HG03520 (cell line): ENCODE results near the gene KCNMA1.

Source experiments
- ATAC-seq: cut with Tn5 transposase; IDR thresholded peaks from one replicate; pipeline ENCODE4 v1.9.1; 2021; ENCODE audit warnings: mild to moderate bottlenecking, moderate library complexity; ENCODE audit not compliant: unreplicated experiment

The KCNMA1 gene

DNA sequence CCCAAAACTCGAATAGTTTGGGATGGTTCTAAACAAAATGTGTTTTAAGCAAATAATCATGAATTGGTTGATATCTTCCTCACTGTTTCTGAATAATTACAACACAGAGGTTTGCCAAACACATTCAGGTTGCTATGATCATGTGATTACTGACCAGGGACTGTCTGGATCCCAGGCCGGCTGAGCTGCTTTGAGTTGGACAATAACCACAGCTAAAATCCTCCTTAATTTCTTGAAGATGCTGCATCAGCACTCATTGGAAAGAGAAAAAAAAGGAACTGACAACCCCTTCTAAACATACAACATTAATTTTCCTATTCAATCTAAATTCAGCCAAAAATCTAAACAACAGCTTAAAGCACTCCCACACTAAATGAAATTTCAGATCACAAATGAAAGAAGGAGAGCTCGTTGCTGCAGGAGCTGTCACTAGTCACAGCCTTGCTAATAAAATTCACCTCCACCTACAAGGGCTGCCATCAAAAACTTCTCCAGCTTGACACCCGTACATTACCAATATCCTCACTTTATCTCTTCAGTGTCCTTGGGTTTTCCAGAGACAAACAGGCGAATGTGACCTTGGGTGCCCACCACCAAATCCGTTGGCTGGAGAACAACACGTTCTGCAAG lies 560.2 kb downstream of the KCNMA1 start:
- ATAC-seq = no peak

DNA sequence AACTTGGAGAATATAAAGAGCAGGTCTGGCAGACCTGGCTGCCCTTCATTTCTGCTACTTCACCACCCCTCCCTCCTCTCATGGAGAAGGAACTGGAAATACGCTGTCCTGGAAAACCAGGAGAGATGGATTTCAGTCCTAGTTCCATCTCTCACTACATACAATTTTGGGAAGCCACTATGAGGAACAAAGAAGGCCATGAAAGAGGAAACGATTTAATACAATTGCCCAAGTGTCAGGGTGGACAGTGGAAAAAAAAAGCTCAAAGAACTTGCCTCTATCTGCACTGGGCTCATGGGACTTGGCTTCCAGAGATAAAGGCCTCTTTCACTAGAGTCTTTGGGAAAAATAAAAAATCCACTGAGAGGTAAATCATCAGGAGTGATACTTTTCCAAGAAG lies 561.7 kb downstream of the KCNMA1 start:
- no peak for ATAC-seq

DNA sequence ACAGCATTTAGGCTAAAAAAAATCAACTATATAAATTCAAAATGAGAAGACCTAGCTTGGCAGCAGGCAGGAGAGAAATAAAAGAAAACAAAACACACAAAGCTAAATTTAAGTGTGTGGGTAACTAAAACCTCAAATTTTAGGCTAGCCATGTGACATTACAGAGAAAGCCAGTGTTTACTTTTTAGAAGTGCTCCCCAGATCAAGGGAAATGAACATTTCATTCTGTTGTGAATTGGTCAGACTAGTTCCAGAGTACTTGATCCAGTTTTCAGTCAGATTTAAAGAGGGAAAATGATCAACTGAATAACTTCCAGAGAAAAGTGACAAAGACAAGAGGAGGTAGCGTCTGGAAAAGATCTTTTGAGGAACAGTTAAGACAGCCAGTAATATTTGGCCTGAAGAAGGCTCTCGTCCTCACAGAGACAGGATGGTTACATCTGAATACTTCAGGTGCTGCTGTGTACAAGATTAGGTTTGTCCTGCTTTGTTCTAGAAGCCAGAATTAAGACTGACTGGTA lies 563.4 kb downstream of the KCNMA1 start:
- no peak for ATAC-seq

DNA sequence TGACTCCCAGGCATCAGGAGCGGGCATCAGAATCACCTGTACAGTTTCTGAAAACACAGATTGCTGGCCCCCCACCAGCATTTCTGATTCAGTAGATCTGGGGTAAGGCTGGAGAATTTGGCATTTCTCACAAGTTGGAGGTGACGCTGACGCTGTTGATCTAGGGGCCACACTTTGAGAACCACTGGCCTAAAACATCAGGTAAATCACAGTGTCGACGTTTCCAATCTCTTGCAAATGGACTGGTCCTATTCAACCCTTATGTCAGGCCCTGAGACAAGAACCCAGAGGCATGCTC lies 564.0 kb downstream of the KCNMA1 start:
- no peak for ATAC-seq

DNA sequence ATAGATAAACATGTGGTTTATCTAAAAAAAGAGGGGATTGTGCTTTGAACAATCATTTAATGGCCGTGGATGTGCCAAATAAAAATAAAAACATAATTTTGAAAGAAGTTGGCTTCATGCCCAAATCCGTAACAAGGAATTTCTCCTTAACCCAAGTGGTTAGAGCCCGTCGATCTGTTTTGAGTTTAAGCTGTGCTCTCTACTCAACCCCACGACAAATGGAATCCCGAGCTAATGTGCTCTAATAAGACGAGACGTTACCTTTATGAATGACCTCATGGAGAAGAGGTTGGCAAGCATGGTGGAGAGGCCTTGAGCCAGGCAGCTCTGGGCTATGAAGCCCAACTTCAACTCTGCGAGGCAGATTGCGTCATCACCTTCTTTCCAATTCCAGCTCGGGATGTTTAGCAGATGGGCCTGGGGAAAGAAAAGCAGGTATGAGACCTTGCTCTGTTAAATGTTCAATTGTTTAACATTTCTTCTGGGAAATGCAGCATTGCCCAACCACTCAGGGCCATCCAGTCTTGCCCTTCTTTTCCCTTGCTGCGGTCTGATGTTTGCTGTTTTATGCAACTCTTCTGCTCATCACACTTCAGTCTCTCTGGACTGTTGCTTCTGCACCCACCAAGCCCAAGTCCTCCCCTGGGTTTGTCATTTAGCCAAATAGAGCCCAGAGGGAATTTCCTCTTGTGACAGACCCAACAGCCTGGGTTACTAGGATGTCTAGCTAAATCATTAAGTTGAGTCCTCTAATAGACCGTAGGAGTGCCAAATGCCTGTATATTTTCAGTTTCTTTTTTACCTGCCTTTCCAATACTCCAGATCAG lies 564.6 kb downstream of the KCNMA1 start:
- ATAC-seq = no peak

DNA sequence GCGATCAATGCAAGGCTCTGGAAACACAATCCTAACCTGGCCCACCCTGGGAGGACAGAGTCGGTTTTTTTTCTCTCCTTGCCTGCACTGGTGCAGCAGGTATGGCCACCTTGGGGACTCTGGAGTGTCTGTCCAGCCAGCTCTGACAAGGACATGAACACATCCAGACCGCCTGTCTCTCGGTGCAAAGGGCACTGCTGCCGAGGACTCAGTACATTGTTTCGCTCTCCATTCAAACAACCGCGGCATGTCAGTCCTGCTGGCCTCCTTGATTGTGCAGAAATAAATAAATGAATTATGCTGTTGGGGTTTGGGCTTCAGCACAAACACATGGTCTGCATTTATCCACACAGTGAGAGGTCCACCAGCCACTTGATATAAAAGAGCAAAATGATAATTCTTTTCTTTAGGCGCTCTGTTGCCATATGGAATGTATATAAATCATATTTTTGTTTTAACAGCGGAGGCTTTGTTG lies 565.2 kb downstream of the KCNMA1 start:
- ATAC-seq = no peak

DNA sequence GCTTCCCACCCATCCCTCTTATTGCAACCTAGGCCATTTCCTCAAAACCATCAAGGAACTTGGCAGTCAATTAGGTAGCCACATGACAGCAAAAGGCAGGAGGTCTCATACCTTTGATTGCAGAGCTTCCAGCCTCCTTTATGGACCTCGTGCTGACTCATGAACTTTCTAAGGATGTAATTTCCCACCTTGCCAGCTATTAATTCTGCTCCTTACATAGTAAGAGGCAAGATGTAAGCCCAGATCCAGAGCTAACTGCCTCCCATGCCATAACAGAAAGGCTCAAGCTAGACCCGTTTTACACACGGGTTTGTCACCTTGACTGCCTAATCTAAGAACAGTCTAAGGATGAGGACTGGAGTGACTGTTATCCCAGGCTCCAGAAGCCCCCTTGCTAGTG lies 565.7 kb downstream of the KCNMA1 start:
- ATAC-seq = no peak

DNA sequence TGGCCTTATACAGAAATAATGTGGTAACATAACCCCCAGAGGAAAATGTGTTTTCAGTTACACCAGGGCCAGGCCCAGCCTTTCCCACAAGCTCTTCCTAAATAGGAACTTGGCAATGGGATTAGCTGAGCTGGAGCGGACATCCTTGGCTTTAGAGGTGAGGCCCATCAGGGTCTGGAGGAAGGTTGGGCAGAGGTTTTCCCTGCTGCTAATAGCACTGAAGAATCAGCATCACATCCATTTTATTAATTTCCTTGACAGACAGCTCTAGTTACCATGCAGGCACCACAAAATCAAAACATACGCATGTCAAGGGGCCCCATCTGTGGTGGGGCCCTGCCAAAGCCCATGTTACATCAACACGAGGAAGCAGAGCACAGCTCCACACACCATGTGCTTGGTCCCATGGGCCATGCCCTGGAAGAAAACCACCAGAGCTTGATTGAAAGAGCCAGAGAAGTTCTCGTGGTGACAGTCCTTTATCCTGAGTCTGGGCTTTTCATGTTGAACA lies 566.6 kb downstream of the KCNMA1 start:
- no peak for ATAC-seq

DNA sequence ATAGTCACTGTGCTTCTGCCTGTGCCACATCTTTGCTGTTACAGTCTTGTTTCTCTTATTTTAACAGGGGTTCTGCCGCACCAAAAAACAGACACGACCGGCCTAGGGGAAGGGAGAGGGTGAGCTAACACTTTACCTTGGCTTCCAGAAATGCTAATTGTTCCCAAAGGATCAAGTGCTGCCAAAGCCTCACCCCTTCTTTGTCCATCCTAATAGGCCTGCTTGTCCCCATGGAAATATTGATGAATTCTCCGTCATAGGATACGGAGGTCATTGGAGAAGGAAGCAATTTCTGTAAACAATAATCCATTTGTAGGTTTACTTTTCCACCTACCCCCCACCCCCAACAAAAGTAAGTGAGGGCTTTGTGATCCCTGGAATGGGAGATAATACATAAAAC lies 567.3 kb downstream of the KCNMA1 start:
- no peak for ATAC-seq

DNA sequence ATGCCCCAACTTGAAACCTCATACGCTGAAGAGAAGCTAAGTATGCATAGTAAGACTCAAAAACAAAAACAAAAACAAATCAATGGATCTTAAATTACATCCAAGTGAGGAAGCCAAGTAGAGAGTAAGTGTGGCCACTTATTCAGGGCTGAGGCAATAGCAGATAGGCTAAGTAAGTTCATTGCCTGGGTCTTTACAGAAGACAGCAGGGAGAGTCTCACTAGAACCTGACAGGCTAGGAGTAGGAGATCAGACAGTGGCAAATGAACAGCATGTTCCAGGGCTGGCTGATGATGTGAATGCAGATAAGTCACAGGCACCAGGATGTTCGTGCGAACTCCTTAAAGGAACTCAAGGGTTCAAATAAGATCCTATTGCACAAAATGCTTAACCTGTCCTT lies 568.6 kb downstream of the KCNMA1 start:
- no peak for ATAC-seq

DNA sequence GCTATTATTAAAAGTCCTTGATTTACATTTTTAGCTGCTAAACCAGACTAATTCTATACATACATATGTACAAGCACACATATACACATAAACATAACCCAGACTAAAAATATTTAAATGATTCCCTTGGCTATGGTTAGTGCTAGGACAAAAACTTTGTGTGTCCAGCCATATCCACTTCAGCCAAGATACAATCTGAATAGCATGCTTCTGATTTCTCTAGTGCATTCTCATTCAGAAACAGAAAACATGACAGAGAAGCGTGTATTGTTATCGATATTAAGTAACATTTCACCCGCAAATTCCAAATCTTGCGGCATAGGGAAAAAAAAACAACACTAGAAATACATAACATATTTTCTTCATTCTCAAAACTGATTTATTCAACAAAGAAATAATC lies 569.3 kb downstream of the KCNMA1 start:
- ATAC-seq = no peak

DNA sequence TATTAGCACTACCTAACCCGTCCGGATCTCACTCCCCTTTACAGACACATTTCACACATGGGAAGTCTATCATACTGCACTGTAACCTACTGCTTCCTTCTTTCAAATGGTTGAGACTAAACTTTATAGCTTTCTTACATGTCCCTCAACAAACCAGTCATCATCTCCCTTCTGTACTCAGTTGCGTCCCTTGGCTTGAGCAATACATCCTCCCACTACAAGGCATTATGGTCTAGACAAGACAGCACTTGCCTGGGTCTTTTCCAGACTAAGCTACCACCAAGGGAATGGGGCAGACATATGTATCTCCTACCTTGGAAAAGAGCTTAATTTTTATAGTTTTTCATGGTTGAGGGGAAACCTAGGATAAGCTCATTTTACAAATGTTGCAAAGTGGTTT lies 575.2 kb downstream of the KCNMA1 start:
- ATAC-seq = no peak

DNA sequence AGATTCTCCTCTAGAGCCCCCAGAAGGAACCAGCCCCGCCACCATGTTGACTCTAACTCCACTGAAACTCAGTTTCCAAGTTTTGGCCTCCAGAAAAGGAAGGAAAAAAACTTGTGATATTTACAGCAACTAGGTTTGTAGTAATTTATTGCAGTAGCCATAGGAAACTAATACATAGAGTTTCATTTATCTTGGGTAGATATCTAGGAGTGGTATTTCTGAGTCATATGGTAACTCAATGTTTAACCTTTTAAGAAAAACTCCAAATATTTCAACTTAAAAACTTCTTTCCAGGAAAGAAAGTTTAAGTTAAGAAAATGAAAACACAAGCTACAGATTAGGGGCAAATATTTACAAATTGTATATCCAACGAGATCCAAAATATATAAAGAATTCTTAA lies 576.7 kb downstream of the KCNMA1 start:
- ATAC-seq = no peak

DNA sequence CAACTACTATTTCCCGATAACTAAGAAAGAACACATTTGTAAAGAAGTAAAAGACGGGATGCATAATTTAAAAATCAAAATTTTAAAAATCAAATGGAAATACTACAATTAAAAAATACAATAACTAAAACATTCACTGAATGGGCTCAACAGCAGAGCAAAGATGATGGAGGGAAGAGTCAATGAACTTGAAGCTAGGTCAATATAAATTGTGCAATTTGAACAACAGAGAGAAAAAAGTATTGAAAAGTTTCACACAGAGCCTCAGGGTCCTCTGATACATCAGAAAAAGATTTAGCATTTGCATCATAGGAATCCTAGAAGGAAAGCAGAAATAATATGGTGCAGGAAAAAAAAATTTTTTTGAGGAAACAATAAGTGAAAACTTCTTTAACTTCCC lies 581.0 kb downstream of the KCNMA1 start:
- ATAC-seq = no peak

DNA sequence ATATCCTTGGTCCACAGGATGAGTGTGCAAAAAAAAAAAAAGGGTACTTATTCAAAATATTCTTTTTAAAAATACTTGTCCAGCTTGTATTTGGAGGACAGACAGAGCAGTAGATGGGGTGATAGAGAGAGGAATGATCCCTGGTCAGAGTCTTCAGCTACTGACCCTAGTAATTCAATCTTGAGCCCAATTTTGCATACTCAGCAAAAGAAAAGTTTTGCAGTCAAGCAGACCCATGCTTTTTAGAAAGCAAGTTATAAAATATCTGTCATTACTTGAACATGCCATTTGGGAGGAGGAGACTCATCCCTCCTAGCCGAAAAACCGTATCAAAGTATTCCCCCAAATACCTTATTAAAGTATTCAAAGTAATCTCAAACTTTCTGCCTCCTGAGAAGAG lies 585.0 kb downstream of the KCNMA1 start:
- no peak for ATAC-seq

DNA sequence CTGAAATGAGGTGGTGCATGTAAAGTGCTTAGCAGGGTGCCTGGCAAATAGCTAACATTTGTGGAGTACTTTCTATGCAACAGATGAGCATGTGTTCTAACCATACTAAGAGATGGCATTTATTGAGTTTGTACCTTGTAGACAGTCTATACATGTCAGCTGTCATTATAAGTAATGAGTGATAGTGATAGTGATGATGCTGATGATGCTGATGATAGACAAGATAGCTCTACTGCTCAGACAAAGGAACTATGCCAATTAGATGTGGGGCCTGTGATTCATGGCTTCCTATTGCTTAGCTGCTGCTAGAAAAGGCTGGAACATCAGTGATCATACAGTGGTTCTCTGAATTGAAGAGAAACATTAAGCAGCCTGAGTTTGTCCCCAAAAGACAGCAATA lies 585.8 kb downstream of the KCNMA1 start:
- no peak for ATAC-seq

DNA sequence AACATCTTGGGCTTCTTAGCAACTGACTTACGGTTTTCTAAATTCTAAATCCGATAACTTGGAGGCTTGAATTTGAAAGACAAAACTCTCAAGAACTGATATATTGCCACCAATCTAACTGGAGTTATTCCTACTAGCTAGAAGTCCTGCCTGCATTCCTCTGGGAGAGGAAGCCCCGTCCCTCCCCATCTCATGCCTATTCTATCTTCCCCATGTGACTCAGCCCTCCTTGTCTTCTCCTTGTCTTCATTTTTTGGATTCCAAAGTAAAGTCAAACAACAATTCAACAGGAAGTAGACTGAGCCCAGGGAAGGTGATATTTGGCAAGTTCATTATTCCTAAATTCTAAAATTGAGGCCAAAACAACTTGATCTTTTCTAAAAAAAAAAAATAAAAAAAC lies 587.7 kb downstream of the KCNMA1 start:
- ATAC-seq = no peak

DNA sequence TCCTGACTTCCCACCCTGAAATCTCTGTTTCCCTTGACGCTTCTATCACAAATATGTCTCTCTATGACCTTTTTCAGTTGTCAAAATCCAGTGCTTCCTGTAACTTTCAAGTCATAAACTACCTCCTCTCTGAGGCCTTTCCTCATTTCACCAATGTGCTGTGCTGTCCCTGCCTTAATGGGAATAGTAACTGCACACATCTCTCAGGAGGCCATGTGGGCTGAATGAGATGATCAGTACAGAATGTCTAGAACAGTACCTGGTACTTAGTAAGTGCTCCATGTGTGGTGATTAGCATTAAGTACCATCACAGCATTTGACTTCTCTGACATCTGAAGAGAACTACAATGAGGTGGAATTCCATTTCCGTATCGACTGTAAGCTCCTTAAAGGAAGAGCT lies 588.5 kb downstream of the KCNMA1 start:
- ATAC-seq = no peak

DNA sequence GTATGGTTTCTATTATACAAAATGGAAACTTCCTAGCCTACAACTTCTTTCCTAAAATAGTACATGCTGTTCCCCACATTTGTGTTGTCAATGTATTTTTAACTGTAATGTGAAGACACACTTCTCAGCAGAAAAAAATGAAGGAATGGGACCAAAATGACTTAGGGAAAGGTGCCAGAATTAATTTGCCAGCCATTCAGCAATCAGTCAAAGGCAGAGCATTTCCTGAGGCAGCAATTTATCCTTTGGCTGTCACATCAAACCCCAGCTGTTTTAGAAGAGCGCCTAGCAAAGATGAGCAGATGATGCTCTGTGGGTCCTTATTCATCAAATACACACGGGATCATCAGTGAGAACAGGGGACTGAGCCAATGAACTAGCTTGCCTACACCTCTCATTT lies 592.5 kb downstream of the KCNMA1 start:
- no peak for ATAC-seq

DNA sequence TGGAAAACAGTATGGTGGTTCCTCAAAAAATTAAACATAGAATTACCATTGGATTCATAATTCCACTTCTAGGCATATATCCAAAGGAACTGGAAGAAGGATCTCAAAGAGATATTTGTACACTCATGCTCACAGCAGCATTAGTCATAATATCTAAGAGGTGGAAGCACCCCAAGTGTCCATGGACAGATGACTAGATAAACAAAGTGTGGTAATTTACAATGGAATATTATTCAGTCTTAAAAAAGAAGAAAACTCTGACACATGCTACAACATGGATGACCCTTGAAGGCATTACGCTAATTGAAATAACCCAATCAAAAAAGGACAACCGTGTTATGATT lies 594.2 kb downstream of the KCNMA1 start:
- no peak for ATAC-seq

DNA sequence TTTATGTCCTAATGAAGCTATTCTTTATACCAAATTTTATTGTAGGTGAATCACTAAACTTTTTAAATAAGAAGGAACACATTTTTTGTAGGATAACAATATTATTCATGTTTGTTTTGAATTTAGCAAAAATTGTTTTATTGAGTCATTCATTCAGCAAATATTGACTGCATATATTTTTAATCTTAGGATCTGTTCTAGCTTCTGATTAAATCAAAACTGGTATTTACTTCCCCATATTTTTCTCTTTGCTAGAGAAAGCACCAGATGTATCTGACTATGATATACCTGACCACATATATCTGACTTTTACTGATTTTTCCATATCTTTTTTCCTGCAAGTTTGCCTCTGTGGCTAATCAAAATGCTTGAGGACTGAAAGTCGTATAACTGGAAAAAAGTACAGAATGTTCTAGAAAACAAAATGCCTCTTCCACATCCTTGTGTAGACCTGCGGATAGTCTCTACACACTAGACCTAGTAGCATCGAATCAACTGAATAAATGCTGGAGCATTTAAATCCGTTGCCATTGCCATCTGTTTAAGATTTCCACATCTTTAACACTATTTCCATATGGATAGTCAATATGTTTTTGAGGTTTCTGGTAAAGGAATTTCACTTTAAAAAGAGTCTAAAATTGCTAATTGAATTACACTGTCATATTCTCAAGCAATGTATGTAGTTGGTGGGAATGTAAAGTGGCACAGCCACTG lies 594.7 kb downstream of the KCNMA1 start:
- ATAC-seq = no peak
